GM12878 (cell line): ENCODE data around the gene GRM1. TPM values are rescaled to one million over a fixed set of nuclear protein-coding genes. Genes with fewer than 3 reads are reported as not detected.

ENCODE experiments used
- ATAC-seq: fragments of 200-7000 bp; cut with Tn5 transposase; 3 replicates; pipeline ENCODE4 v1.9.1; 2020; ENCODE audit warnings: mild to moderate bottlenecking, moderate library complexity
- BruUV-seq: library from RNA; stranded (reverse); fragments of 400-500 nt; replicated peaks from 2 replicates; lab custom pipeline; 2021; lab: Mats Ljungman, UMichigan
- CTCF ChIA-PET: fragments of 300-600 bp; sonication (Branson Sonifier 250); formaldehyde crosslinking; extraction: SDS; loops from one replicate; lab custom pipeline; 2021; ENCODE audit warnings: inconsistent platforms; lab: Yijun Ruan, JAX
- POLR2A ChIA-PET: fragments of 350-600 bp; formaldehyde crosslinking; extraction: SDS; loops from one replicate; lab custom pipeline; 2021; ENCODE audit warnings: inconsistent platforms; lab: Charles Lee
- RAD21 ChIA-PET: fragments of 300-600 bp; sonication (Branson Sonifier 250); formaldehyde crosslinking; loops from one replicate; lab custom pipeline; 2023; ENCODE audit warnings: antibody characterized with exemption; ENCODE audit not compliant: unreplicated experiment; lab: Charles Lee
- SMC1A ChIA-PET: fragments of 300-600 bp; sonication (Branson Sonifier 250); formaldehyde crosslinking; loops from one replicate; lab custom pipeline; 2023; ENCODE audit not compliant: unreplicated experiment, uncharacterized antibody; lab: Charles Lee
- DNase-seq: peaks from one replicate; pipeline ENCODE4 v3.0.0-alpha.2; 2011; ENCODE audit warnings: low read depth, low spot score
- FAIRE-seq: peaks from 3 replicates; lab custom pipeline; 2011; peaks lifted over from hg19 to GRCh38; lab: Jason Lieb, UNC
- H2AFZ ChIP-seq: 2 replicates; pipeline ENCODE4 v1.6.0; 2011; ENCODE audit warnings: low read depth, low read length, control low read depth; ENCODE audit not compliant: control insufficient read depth
- H3K27ac ChIP-seq: 2 replicates; pipeline ENCODE4 v1.5.1; 2011; ENCODE audit warnings: control low read depth; ENCODE audit not compliant: control insufficient read depth, insufficient read depth
- H3K27me3 ChIP-seq, 2 experiments: replicated peaks in 1 of 2; 2 replicates each; pipeline versions ENCODE4 v1.6.0 to v1.6.1; 2011; ENCODE audit warnings: low read length in 1 of 2; ENCODE audit not compliant: control insufficient read depth in 2 of 2, insufficient read depth in 2 of 2
- H3K36me3 ChIP-seq, 2 experiments: 2 replicates each; pipeline ENCODE4 v1.5.1; 2011; ENCODE audit warnings: low read length in 1 of 2; ENCODE audit not compliant: control insufficient read depth in 2 of 2, insufficient read depth in 2 of 2
- H3K4me1 ChIP-seq: 2 replicates; pipeline ENCODE4 v1.6.1; 2011; ENCODE audit warnings: mild to moderate bottlenecking, low read length, moderate library complexity, mixed read lengths; ENCODE audit not compliant: control insufficient read depth, insufficient read depth
- H3K4me2 ChIP-seq: 2 replicates; pipeline ENCODE4 v1.6.0; 2011; ENCODE audit warnings: control low read depth; ENCODE audit not compliant: control insufficient read depth, insufficient read depth
- H3K4me3 ChIP-seq: fragments of 200-600 bp; sonication (generic); 2 replicates; pipeline ENCODE4 v1.5.1; 2016
- H3K79me2 ChIP-seq: 2 replicates; pipeline ENCODE4 v1.6.0; 2011; ENCODE audit warnings: low read length; ENCODE audit not compliant: control insufficient read depth, insufficient read depth
- H3K9ac ChIP-seq: 2 replicates; pipeline ENCODE4 v1.8.0; 2011; ENCODE audit warnings: low read length, control low read depth, mixed read lengths; ENCODE audit not compliant: control insufficient read depth, insufficient read depth
- H3K9me3 ChIP-seq: replicated peaks from 3 replicates; pipeline ENCODE4 v1.5.1; 2011; ENCODE audit warnings: mild to moderate bottlenecking, low read length; ENCODE audit not compliant: control insufficient read depth, insufficient read depth
- H4K20me1 ChIP-seq: 2 replicates; pipeline ENCODE4 v1.6.0; 2011; ENCODE audit not compliant: control insufficient read depth, insufficient read depth
- ATF3 ChIP-seq: IDR thresholded peaks from 2 replicates; pipeline ENCODE4 v1.6.1; 2011; ENCODE audit warnings: low read depth, mild to moderate bottlenecking, low read length, moderate library complexity, borderline replicate concordance; ENCODE audit errors: extremely low read depth
- BACH1 ChIP-seq: fragments of 450-650 bp; IDR thresholded peaks from 2 replicates; pipeline ENCODE4 v1.6.1; 2017; ENCODE audit warnings: mild to moderate bottlenecking, borderline replicate concordance
- BHLHE40 ChIP-seq, 2 experiments: fragments of 450-650 bp in 1 of 2; IDR thresholded peaks; 2 replicates each; pipeline ENCODE4 v1.6.1; 2011 to 2017; ENCODE audit warnings: low read depth in 2 of 2, borderline replicate concordance in 1 of 2, improper control_type of control experiment in 1 of 2, low read length in 1 of 2, mild to moderate bottlenecking in 1 of 2
- CBFB ChIP-seq: IDR thresholded peaks from 2 replicates; pipeline ENCODE4 v1.6.1; 2016; ENCODE audit warnings: antibody characterized with exemption, low read depth
- CHD4 ChIP-seq: fragments of 200-600 bp; sonication (generic); IDR thresholded peaks from 2 replicates; pipeline ENCODE4 v1.6.1; 2016; ENCODE audit warnings: mild to moderate bottlenecking
- KAT2A ChIP-seq: conservative IDR thresholded peaks from 2 replicates; pipeline ENCODE4 v1.6.1; 2011; ENCODE audit warnings: low read depth, low read length; ENCODE audit not compliant: control insufficient read depth
- MXI1 ChIP-seq: fragments of 150-350 bp; IDR thresholded peaks from 2 replicates; pipeline ENCODE4 v1.6.1; 2011; ENCODE audit warnings: low read depth, mild to moderate bottlenecking, inconsistent platforms, low read length, improper control_type of control experiment
- MYC ChIP-seq: IDR thresholded peaks from 2 replicates; pipeline ENCODE4 v1.6.1; 2011; ENCODE audit warnings: mild to moderate bottlenecking, low read length, moderate library complexity, inconsistent platforms; ENCODE audit not compliant: insufficient read depth, insufficient replicate concordance, insufficient read length, severe bottlenecking
- NFXL1 ChIP-seq: fragments of 450-650 bp; IDR thresholded peaks from 2 replicates; pipeline ENCODE4 v1.6.1; 2017; ENCODE audit warnings: antibody characterized with exemption, mild to moderate bottlenecking, borderline replicate concordance
- POLR2AphosphoS2 ChIP-seq: IDR thresholded peaks from 2 replicates; pipeline ENCODE4 v1.6.1; 2011; ENCODE audit warnings: low read depth, mild to moderate bottlenecking, low read length, improper control_type of control experiment, moderate library complexity
- RB1 ChIP-seq: fragments of 450-650 bp; formaldehyde crosslinking; IDR thresholded peaks from 2 replicates; pipeline ENCODE4 v1.6.1; 2017; ENCODE audit warnings: mild to moderate bottlenecking, borderline replicate concordance
- SREBF1 ChIP-seq: IDR thresholded peaks from 2 replicates; pipeline ENCODE4 v1.6.1; 2012; ENCODE audit warnings: mild to moderate bottlenecking, low read length
- WGBS: methylation state at CpG from one replicate; pipeline ENCODE4 v1.1.6; 2016; ENCODE audit warnings: low lambda C conversion rate; ENCODE audit not compliant: insufficient replicate concordance, insufficient coverage; ENCODE audit errors: missing lambda C conversion rate; 5-methylcytosine and 5-hydroxymethylcytosine counted together
- in situ Hi-C: fragments of 300-500 bp; cut with MboI; formaldehyde crosslinking; loops from 9 replicates; pipeline ENCODE4 v1.14.3; 2018; ENCODE audit warnings: mixed read lengths
- intact Hi-C: fragments of 100-400 bp; cut with micrococcal nuclease; formaldehyde crosslinking; loops from one replicate; pipeline ENCODE4 v1.14.2; 2022; ENCODE audit not compliant: unreplicated experiment
- polyA plus RNA-seq, 11 experiments: library from polyadenylated mRNA; depleted of rRNA in 4 of 11; unstranded in 6 of 11; stranded (reverse) in 5 of 11; fragments of >200 nt; fragmentation: Nextera tagmentation in 4 of 11; fragmentation: Illumina TruSeq in 1 of 11; extraction: Ambion mirVana in 4 of 11; extraction: Trizol in 1 of 11; gene quantifications; 1 replicate in 1 of 11; 2 replicates in 10 of 11; pipeline versions ENCODE4 v1.2.1 to v1.2.3, GENCODE V29; 2011 to 2016; ENCODE audit warnings: inconsistent platforms in 2 of 11, missing spikeins in 2 of 11, low read depth in 1 of 11
- total RNA-seq, 4 experiments: library from RNA; depleted of rRNA in 3 of 4; stranded (reverse); fragments of >200 nt in 3 of 4; fragmentation: Illumina TruSeq in 1 of 4; extraction: Trizol in 1 of 4; gene quantifications; 2 replicates each; pipeline versions ENCODE4 v1.2.1 to v1.2.3, GENCODE V29; 2013 to 2021
- TF ChIP-seq, protein P1 (sequence below): fragments of 450-650 bp; IDR thresholded peaks from 2 replicates; pipeline ENCODE4 v1.6.1; 2017; ENCODE audit warnings: low read depth, mild to moderate bottlenecking, moderate library complexity

GRM1 gene
- total and polyA plus RNA-seq, 10 of the 15 experiments (the other 5 are each of a cell fraction or from before 2014, with no cell fraction given), result 0.04 TPM; not detected in 9

DNA sequence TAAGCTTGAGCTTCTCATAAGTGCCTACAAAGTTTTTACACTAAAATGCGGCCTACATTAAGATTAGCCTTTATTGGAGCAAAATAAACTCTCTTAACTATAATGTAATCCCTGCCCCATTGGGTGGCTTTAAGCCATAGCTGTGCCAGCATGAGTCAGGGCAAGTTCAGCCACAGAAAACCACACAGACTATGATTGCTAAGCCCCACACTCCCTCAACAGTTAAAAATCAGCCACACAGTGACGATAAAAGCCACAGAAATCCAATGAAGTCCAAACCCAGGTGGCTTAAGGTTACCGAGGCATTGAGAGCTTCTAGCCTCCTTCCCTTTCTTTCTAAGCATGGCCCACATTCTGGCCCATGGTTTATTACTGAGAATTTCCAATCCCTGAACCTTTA, 61.6 kb downstream of the GRM1 start:
- TF ChIP-seq RB1, result no peak
- TF ChIP-seq CHD4, result no peak
- no peak for TF ChIP-seq POLR2AphosphoS2
- no peak for TF ChIP-seq SREBF1
- no peak for TF ChIP-seq BHLHE40 (IDR thresholded peaks at IDR 0.05; ENCODE audit: borderline replicate concordance in 1 of 2, low read depth in 2 of 2, low read length in 1 of 2)
- TF ChIP-seq BACH1, result no peak
- ATAC-seq, result no peak
- Histone ChIP-seq H3K9ac (no peak overlapping the region), H3K27me3 (no peaks in the 10 kb centered on the region; a peak in 1 of 4 replicates), H3K9me3 (no peaks in the 10 kb centered on the region), H3K4me2 (no peak overlapping the region), H3K4me3 (no peak overlapping the region), H4K20me1 (no peaks in the 10 kb centered on the region), H3K79me2 (no peaks in the 10 kb centered on the region), H3K4me1 (no peaks in the 10 kb centered on the region), H3K36me3 (no peaks in the 10 kb centered on the region), H2AFZ (no peak overlapping the region), H3K27ac (no peak overlapping the region)
- RAD21 ChIA-PET, result no interaction called here
- FAIRE-seq, result no peak
- POLR2A ChIA-PET, result no interaction called here
- WGBS, result 0% methylated on average over 3 of the region's 3 CpGs
- no TSS peak for BruUV-seq
- intact Hi-C loops (no loop called here), in situ Hi-C loops (no loop called here)
- CTCF ChIA-PET, result no interaction called here
- DNase-seq, result no peak
- SMC1A ChIA-PET, result interaction anchor here (1.2 kb wide), 1 partner anchor 19 kb away, joined by 3 read pairs; no protein-coding TSS in a partner anchor

GRCh38 chr6:146092961-146093686, 64.3 kb downstream of the GRM1 start:
- no peak overlapping the region for H3K4me3 ChIP-seq
- no peak for DNase-seq
- no peaks in the 10 kb centered on the region for H3K4me1 ChIP-seq
- no peak overlapping the region for H3K9ac ChIP-seq
- ChIA-PET RAD21 (no interaction called here), CTCF (no interaction called here), POLR2A (no interaction called here), SMC1A (no interaction called here)
- intact Hi-C loops, result no loop called here
- H3K9me3 ChIP-seq, result no peaks in the 10 kb centered on the region
- WGBS, result 16% methylated on average over 3 of the region's 3 CpGs
- TF ChIP-seq ATF3 (no peak), CBFB (no peak), MXI1 (no peak), BHLHE40 (IDR thresholded peaks at IDR 0.05; ENCODE audit: borderline replicate concordance in 1 of 2, low read depth in 2 of 2, low read length in 1 of 2) (no peak), NFXL1 (no peak), KAT2A (no peak), MYC (no peak)
- TF ChIP-seq, protein P1, sequence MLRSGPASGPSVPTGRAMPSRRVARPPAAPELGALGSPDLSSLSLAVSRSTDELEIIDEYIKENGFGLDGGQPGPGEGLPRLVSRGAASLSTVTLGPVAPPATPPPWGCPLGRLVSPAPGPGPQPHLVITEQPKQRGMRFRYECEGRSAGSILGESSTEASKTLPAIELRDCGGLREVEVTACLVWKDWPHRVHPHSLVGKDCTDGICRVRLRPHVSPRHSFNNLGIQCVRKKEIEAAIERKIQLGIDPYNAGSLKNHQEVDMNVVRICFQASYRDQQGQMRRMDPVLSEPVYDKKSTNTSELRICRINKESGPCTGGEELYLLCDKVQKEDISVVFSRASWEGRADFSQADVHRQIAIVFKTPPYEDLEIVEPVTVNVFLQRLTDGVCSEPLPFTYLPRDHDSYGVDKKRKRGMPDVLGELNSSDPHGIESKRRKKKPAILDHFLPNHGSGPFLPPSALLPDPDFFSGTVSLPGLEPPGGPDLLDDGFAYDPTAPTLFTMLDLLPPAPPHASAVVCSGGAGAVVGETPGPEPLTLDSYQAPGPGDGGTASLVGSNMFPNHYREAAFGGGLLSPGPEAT, result no peak
- no peak overlapping the region for H3K27ac ChIP-seq
- H2AFZ ChIP-seq, result no peak overlapping the region
- no peak for ATAC-seq
- no TSS peak for BruUV-seq
- no peaks in the 10 kb centered on the region for H3K36me3 ChIP-seq
- in situ Hi-C loops, result no loop called here
- H4K20me1 ChIP-seq, result no peaks in the 10 kb centered on the region
- no peak for FAIRE-seq
- H3K79me2 ChIP-seq, result no peaks in the 10 kb centered on the region
- no peak overlapping the region for H3K4me2 ChIP-seq
- H3K27me3 ChIP-seq, result no peaks in the 10 kb centered on the region; a peak in 1 of 4 replicates
